GM21619 (cell line): Measurements from ENCODE around the gene SENP2.
"Not testable (repeated sequence)": the region's sequence is repeated elsewhere in the genome, so short reads cannot be mapped to it uniquely, and the experiment has no call there.

ENCODE experiments used
- ATAC-seq: cut with Tn5 transposase; IDR thresholded peaks from one replicate; pipeline ENCODE4 v1.9.1; 2021; ENCODE audit not compliant: unreplicated experiment

Gene SENP2

DNA sequence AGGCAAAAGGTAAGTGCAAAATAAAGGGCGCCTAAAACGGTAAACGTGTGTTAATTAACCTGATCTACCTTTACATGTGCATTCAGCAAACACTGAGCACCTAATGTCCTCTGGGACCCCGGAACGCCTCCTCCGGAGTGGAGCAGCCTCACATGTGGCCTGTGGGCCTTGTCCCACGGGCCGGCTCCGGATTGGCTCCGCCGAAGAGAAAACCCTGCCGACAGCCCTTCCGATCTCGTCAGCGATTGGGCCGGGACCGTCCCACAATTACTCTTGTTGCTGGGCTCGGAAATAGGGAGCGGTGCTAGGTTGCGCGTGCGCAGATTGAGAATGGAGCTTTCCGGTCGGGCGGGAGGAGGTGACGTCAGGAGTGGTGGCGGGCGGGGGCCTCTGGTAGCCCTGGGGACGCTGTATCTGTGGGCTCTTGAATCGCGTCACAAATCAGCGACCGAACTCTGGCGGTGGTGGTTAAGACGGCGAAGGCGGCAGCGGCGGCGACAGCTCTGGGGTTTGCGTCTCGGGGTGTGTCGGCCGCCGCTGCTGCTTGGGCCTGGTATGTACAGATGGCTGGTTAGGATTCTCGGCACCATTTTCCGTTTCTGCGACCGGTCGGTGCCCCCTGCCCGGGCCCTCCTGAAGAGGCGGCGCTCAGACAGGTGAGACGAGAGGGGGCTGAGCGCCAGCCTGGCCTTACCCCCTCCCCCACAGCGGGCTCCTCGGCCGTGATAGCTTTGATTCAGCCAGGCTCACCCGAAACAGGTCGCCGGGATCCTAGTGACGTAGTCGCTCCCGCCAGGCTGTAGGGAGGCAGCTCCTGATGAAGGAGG is at the start of gene SENP2:
Gene SENP2, plus strand, starts transcription at position 437 of the 827 bp plus-strand sequence. Its CDS starts 119 bp downstream, at position 556.
- peak; percentile 95 for ATAC-seq

DNA sequence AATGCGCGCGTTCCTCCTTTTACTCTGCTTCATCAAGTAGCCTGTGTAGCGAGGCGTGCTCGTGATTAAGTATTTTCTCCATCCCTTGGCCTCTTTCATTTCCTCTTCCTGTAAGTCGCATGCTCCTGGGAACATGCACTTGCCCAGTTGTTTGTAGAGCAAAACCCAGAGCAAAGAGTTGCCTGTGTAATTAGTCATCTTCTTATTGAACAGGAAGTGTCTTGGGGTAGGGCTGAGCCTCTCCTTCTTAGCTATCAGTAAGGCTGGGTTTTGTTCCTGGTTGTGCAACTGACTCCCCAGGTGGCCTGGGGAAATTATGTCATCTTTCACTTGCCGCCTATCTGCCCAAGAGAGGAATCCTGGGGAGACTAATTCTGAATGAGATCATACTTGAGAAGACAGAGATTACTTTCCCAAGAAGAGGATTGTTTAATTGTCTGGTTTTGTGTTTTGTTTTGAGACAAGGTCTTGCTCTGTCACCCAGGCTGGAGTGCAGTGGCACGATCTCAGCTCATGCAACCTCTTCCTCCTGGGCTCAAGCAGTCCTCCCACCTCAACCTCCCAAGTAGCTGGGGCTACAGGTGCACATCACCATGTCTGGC is 48.6 kb upstream of the SENP2 start:
- peak; percentile 99 for ATAC-seq

DNA sequence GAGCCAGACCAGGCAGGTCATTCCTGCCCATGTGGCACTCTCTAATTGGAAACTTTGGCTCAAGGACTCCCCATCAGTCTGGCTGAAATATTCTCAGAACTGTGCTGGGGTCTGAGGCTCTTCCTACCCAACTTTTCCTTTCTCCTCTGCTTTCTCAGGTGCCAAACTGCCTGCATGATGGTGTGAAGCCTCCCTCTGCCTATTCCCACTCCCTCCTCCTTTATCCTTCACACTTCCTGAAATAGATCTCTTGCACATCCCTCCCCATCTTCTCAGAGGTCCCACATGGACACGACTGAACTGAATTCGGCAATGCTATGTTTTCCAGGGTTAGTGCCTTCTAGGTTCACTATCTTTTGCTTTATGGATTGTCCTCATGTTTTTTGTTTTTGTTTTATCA is 46.2 kb upstream of the SENP2 start:
- ATAC-seq: no peak

GRCh38 chr3:185540695-185541094 is 45.4 kb upstream of the SENP2 start:
- ATAC-seq: no peak

DNA sequence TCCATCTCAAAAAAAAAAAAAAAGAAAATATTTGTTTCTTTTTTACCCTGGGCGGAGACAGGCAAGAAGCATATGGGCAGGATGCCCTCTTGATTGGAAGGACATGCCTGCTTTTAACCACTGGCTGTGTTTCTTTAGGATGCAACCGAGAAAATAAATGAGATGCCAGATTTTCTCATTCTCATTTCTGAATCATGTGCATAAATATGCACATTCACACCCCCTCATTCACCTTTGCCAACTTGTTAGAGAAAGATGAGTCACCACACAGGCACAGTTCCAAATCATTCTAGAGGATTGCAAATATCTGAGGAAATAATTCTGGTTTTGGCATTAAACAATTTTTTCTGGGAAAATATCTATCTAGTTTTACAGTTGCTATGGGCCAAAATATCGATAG is 37.0 kb upstream of the SENP2 start:
- ATAC-seq: no peak

DNA sequence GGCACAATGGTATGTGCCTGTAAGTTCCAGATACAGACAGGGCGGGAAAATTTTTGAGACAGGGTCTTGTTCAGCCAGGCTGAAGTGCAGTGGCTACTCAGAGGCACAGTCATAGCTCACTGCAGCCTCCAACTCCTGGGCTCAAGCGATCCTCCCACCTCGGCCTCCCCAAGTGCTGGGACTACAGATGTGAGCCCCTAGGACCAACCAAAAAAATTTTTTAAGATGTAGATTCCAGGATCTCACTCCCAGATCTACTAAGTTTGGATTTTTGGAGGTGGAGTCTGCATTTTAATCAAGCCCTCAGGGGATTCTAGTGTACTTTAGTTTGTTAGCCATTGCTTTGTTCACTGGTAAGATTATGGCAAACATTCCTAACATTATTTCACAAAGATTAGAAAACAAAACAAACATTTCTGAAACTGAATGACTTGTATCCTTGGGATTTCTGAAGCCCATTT is 36.4 kb upstream of the SENP2 start:
- ATAC-seq: no peak

DNA sequence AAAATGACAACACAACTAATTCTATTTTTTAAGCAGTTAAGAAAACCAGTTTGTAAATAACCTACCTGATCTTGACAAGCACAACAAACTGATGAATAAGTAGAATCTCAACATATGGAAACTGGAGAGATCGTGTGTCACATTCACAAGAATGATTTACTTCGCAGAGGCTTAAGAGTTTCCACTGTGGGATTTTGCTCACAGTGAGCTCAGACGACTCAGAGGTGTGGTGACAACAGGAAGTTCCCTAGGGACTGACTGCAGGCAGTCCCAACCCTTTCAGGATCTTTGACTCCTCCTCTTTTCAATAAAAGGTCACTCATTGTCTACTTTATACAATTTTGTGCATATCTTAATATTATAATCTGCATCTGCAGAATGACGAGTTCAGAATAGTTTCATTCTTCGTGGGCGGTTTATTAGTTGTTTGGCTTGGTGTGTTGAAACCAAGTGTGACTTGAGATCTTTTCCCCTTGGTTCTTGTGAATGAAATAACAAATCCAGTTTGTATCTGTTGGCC is 33.7 kb upstream of the SENP2 start, which contains the start of gene LIPH:
Gene LIPH, minus strand, starts transcription at position 231 of the 520 bp plus-strand sequence. Its CDS starts 117 bp downstream, at position 114.
- peak; percentile 94 for ATAC-seq

DNA sequence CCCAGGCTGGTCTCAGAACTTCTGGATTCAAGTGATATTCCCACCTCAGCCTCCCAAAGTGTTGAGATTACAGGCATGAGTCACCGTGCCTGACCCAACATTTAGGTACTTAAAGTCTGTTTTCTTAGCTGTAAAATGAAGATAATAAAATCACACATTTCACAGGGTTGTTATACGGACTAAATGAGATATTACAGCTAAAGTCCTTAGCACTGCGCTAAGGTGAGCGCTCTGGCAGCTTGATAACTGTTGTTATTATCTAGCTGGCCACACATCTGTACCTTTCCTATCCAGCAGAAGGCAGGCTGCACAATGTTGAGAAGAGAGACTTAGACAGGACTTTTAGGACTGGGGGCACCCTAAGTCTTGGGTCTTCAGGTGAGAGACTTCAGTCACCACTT is 31.0 kb upstream of the SENP2 start:
- ATAC-seq: no peak

GRCh38 chr3:185555860-185556347 is 30.2 kb upstream of the SENP2 start:
- no peak for ATAC-seq

DNA sequence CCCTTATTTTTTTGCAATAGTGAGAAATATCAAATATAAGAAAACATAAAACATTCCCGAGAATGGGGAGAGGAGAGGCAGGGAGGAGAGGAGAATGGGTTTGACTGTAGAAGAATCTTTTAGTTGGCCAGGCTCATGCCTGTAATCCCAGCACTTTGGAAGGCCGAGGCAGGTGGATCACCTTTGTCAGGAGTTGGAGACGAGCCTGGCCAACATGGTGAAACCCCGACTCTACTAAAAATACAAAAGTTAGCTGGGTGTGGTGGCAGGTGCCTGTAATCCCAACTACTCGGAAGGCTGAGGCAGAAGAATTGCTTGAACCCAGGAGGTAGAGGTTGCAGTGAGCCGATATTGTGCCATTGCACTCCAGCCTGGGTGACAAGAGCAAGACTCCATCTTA is 29.5 kb upstream of the SENP2 start:
- not testable (repeated sequence) for ATAC-seq

DNA sequence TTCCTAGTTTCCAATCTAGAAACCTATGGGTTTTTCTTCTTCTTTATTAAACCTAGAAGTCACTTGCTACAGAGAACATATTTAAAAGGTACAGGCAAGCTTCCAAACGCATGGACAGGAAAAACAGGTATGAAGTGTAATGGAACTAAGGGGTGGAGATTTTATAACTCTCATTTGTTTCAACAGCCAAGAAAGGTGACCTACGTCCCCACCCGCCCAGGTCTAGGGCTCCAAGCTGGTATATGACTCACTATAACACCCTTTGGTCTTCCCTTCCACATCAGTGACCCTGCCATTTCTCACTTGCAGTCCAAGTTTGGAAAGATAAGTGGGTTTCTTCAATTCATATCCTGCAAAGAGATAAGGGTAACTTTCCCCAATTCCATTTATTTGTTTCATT is 27.7 kb upstream of the SENP2 start:
- ATAC-seq: no peak

DNA sequence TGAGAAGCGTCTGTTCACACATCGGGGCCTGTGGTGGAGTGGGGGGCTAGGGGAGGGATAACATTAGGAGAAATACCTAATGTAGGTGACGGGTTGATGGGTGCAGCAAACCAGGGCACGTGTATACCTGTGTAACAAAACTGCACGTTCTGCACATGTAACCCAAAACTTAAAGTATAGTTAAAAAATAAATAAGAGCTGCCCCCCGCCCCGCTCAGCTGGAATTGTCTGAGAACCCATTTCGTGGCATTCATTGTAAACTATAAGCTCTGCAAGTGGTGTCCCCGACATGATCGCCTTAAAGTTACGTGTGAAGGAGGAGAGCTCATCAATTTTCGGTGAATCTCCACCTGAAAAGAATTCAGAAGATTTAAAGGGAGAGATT is 26.4 kb upstream of the SENP2 start:
- ATAC-seq: no peak

DNA sequence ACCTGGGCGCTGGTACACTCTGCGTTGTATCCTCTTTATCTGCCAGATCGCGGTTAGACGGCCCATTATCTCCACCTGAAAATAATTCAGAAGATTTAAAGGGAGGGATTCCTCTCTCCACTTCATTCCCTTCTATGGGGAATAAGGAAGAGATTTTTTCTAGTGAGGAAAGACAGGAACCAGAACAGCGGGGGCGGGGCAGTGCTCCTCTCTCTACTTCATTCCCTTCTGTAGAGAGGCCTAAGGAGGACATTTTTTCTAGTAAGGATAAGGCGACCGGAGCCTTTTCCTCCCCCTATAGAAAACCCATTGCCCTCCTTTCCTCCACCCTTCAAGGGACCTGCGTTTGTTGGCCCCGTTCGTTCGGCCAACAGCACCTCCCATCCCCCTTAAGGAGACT is 25.4 kb upstream of the SENP2 start:
- no peak for ATAC-seq

DNA sequence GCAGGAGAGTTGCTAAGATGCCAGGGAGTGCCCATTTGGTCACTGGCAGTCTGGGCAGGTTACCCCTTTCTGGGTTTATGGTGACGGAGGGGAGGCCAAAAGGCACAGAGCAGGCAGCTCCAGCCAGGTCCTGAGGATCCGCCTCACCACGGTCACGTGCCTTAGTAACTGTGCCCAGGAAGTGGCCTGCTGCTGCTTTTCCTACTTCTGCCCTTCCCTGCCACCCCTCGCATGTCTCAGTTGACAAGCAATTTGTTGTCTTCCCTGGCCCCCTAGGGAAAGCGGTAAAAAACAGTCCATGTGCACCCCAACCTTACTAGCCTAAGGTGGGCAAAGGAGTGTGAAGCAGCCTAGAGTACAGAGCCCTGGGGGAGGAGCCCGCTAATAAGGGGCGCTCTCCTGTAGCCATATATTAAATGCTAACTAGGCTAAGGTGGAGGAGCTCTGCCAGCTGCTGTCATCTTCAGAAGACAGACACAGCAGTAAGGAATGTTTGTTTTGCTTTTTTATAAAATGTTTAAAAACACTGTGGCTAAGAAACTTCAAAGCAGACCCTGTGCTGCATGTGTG is 24.6 kb upstream of the SENP2 start:
- no peak for ATAC-seq

DNA sequence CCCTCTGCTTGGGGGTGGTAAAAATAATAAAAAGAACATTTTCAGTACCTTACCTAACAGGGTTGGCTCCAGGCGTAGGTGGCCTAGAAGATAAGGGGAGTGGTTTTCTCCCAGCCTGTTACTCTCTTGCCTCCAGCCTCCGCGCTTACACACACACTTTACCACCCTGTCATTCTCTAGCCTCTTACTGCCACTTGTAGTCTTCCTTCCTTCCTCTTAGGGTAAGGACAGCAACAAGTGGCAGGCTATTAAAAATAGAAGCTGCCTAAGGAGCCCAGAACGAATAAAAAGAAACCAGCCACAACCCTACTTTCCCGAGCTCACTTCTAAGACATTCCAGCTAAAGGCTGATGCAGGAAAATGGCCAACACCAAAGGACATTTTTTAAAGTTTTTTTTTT is 24.1 kb upstream of the SENP2 start:
- ATAC-seq: no peak

DNA sequence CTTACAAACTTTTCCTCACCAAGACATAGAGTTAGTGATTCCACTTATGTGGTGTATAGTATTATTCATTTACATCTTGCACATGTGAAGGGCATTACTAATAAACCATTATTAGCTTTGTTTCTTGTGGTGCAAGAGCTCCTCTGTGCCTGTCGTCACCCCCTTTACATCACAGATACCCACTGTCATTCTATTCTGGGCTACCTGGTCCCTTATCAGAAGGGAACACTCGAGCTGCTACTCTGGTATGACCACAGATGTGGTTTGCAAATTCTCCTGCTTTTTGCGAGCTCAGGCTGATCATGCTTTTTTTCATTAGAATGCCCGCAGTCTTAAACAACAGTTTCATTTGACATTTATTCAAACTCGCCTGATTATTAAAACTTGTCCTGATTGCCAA is 13.9 kb upstream of the SENP2 start:
- ATAC-seq: no peak

DNA sequence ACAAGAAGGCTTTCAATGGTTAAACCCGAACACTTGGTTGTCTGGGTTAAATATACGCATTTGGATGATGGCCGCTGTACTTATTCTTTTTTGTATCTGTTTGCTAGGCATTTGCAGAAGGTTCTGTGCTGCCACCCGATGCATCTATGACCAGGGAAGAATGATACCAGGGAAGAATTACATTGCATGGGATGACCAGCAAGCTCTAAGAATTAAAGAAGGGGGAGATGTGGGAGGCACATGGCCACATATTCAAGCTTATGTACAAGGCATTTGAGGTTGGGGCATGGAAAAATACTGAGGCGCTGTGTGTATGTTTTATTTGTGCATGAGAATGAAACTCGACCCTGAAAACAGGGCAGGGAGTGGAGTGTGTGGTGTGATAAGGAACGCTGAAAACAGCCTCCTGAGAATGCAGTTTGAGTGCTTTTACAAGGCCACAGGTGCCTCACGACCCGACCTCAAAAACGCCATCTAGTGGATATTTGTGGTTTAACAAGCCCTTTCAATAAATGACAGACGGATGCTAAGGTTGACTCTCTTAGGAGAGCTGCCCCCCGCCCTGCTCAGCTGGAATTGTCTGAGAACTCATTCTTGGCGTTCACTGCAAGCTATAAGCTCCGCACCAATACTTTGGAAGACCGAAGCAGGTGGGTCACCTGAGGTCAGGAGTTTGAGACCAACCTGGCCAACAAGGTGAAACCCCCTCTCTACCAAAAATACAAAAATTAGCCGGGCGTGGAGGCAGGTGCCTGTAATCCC is 10.8 kb upstream of the SENP2 start:
- peak; percentile 70 for ATAC-seq

DNA sequence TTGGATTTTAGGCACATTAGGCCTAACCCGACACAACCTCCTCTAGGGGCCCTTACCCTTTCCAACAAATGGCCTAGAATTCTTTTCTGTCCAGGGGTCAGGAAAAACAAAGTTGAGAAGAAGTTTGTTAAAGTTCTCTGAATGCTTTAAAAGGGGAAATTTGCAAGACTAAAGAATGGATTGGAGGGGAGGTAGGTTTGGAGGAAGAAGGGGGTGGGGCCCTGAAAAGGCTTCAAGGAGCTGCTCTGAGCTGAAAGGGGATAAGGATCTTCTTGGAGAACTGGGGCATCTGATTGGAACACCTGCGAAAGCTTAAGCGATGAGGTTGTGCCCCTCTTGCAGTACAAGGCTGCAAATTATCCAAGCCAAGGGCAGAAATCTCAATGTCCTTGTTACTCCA is 3.9 kb upstream of the SENP2 start:
- no peak for ATAC-seq

DNA sequence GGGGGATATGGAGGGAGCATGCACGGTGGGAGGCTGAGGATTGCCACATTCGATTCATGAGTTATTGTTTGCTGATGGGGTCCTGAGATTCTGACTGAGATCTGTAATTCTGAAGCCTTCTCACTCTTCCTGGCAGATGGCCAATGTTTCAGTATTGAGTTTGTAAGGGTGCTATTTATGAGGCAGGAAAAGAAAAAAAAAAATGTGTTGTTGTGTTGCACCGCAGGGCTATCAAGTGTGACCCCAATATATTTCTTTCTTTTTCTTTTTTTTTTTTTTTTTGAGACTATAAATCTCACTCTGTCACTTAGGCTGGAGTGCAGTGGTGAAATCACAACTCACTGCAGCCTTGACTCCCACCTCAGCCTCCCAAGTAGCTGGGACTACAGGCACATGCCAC is 3.2 kb upstream of the SENP2 start:
- ATAC-seq: no peak

DNA sequence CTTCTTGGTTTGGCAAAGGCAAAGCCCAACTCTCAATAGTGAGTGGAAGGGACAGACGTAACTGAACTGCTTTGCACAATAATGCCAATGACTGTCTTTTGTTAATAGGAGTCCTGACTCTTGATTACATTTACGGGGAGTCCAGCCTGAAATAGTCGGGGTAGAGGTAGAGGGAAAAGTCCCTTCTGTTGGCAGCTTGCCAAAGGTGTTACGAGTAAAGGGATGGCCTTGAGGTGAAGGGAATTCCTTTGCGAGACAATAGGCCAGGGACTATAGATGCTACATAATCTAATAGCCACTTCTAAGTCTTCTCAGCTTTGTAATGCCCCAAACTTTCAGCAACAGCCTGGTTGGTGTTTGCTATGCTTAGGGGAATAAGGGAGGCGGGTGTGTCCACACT is 2.2 kb upstream of the SENP2 start:
- ATAC-seq: no peak

DNA sequence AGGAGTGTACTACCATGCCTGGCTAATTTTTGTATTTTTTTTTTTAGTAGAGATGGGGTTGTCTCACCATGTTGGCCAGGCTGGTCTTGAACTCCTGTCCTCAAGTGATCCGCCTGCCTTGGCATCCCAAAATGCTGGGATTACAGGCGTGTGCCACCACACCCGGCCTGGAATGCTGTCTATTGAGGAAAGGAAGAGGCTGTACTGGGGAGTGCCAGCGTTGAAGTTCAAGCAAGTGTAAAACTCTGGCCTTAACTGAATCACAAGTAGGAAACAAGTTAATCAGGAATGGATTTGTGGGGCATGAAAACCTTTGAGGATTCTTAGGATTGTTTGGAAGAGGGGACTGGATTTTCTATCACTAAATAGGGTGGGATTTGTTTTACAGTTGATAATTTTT is 1.4 kb upstream of the SENP2 start:
- ATAC-seq: no peak
